Keratinocyte (primary cell): ENCODE measurements around the gene OLFML3. TPM values are rescaled to one million over a fixed set of nuclear protein-coding genes. Genes with fewer than 3 reads are reported as not detected.

Experiments
- DNase-seq: peaks from one replicate; pipeline ENCODE4 v3.0.0-alpha.2; 2011; ENCODE audit warnings: low read depth, missing footprints, low spot score
- FAIRE-seq: peaks from 2 replicates; lab custom pipeline; 2011; peaks lifted over from hg19 to GRCh38; lab: Jason Lieb, UNC
- H2AFZ ChIP-seq: 2 replicates; pipeline ENCODE4 v1.6.0; 2012; ENCODE audit warnings: low read length, control low read depth, inconsistent platforms; ENCODE audit not compliant: control insufficient read depth
- H3K27ac ChIP-seq: 2 replicates; pipeline ENCODE4 v1.5.1; 2011; ENCODE audit warnings: low read length; ENCODE audit not compliant: control insufficient read depth, insufficient read depth
- H3K27me3 ChIP-seq: 3 replicates; pipeline ENCODE4 v1.6.0; 2011; ENCODE audit warnings: low read length; ENCODE audit not compliant: control insufficient read depth, insufficient read depth; ENCODE audit errors: extremely low read depth
- H3K36me3 ChIP-seq, 2 experiments: 2 replicates in 1 of 2; 3 replicates in 1 of 2; pipeline ENCODE4 v1.5.1; 2011; ENCODE audit warnings: low read length in 2 of 2, mild to moderate bottlenecking in 1 of 2; ENCODE audit not compliant: control insufficient read depth in 2 of 2, insufficient read depth in 2 of 2; ENCODE audit errors: extremely low read depth in 1 of 2
- H3K4me1 ChIP-seq: 3 replicates; pipeline ENCODE4 v1.5.1; 2011; ENCODE audit warnings: low read length; ENCODE audit not compliant: control insufficient read depth, insufficient read depth; ENCODE audit errors: extremely low read depth
- H3K4me2 ChIP-seq: 3 replicates; pipeline ENCODE4 v1.6.0; 2011; ENCODE audit warnings: low read depth, low read length; ENCODE audit not compliant: control insufficient read depth, insufficient read depth; ENCODE audit errors: extremely low read depth
- H3K4me3 ChIP-seq, 3 experiments: fragments of 200-600 bp in 1 of 3; sonication (generic) in 1 of 3; 2 replicates in 2 of 3; 3 replicates in 1 of 3; pipeline ENCODE4 v1.5.1; 2011 to 2016; ENCODE audit warnings: low read length in 3 of 3, mild to moderate bottlenecking in 3 of 3, control low read depth in 2 of 3, inconsistent platforms in 1 of 3, low read depth in 1 of 3, mixed read lengths in 1 of 3, mixed run types in 1 of 3, moderate library complexity in 1 of 3; ENCODE audit not compliant: control insufficient read depth in 2 of 3, insufficient read depth in 2 of 3; ENCODE audit errors: extremely low read depth in 1 of 3
- H3K79me2 ChIP-seq: 2 replicates; pipeline ENCODE4 v1.6.0; 2012; ENCODE audit warnings: low read length; ENCODE audit not compliant: control insufficient read depth, insufficient read depth
- H3K9ac ChIP-seq: 3 replicates; pipeline ENCODE4 v1.6.0; 2011; ENCODE audit warnings: low read length; ENCODE audit not compliant: control insufficient read depth, insufficient read depth; ENCODE audit errors: extremely low read depth
- H3K9me1 ChIP-seq: 3 replicates; pipeline ENCODE4 v1.6.0; 2011; ENCODE audit warnings: low read length; ENCODE audit not compliant: control insufficient read depth, insufficient read depth; ENCODE audit errors: extremely low read depth
- H3K9me3 ChIP-seq: 2 replicates; pipeline ENCODE4 v1.5.1; 2012; ENCODE audit warnings: low read depth, low read length; ENCODE audit not compliant: control insufficient read depth
- H4K20me1 ChIP-seq: 3 replicates; pipeline ENCODE4 v1.6.0; 2011; ENCODE audit warnings: low read length; ENCODE audit not compliant: control insufficient read depth, insufficient read depth; ENCODE audit errors: extremely low read depth
- EZH2 ChIP-seq: IDR thresholded peaks from one replicate; pipeline ENCODE4 v1.6.1; 2012; ENCODE audit warnings: inconsistent platforms, mild to moderate bottlenecking, low read length, moderate library complexity
- dilution Hi-C: fragments of 300-500 bp; cut with MboI; formaldehyde crosslinking; loops from one replicate; pipeline ENCODE4 v1.7.0; 2020; ENCODE audit warnings: low sequenced_read_pairs; ENCODE audit not compliant: extremely low pct_ligation_motif_present
- polyA plus RNA-seq, 5 experiments: library from polyadenylated mRNA; depleted of rRNA in 3 of 5; stranded (reverse) in 3 of 5; stranded (forward) in 1 of 5; unstranded in 1 of 5; fragments of >200 nt; gene quantifications; 1 replicate in 1 of 5; 2 replicates in 3 of 5; 3 replicates in 1 of 5; pipeline versions ENCODE4 v1.2.1 to v1.2.3, GENCODE V29; 2011 to 2012; ENCODE audit warnings: missing spikeins in 2 of 5, low read depth in 1 of 5, low replicate concordance in 1 of 5
- TF ChIP-seq, protein P1 (sequence below), 3 experiments: IDR thresholded peaks in 1 of 3; conservative IDR thresholded peaks in 1 of 3; optimal IDR thresholded peaks in 1 of 3; 2 replicates in 2 of 3; 3 replicates in 1 of 3; pipeline versions ENCODE3 to v1.5.1; 2011; ENCODE audit warnings: low read length in 3 of 3, mild to moderate bottlenecking in 3 of 3, moderate library complexity in 2 of 3, control low read depth in 1 of 3, inconsistent platforms in 1 of 3; ENCODE audit not compliant: insufficient read depth in 2 of 3; ENCODE audit errors: extremely low read depth in 1 of 3

The OLFML3 gene
- polyA plus RNA-seq, 1 donor (not counting 4 experiments of a cell fraction or from before 2014, with no cell fraction given): 4.4 TPM

DNA sequence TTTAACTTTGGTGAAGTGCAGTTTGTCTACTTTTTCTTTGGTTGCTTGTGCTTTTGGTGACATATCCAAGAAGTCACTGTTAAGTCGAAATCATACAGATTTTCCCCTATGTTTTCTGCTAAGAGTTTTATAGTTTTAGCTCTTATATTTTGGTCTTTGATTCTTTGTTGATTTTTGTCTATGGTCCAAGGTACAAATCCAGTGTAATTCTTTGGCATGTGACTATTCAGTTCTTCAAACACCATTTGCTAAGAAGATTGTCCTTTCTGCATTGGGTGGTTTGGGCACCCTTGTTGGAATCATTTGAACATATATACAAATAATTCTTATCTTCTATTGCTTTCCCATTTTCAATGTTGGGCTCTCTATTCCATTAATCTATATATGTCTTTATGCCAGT, 33.9 kb upstream of the OLFML3 start:
- DNase-seq: no peak
- Histone ChIP-seq H3K36me3 (peaks cover 4 to 11% of the 10 kb centered on the region in 2 experiments), H3K27ac (no peak overlapping the region), H2AFZ (no peak overlapping the region), H3K4me3 (no peak overlapping the region), H3K9me1 (no peaks in the 10 kb centered on the region), H4K20me1 (no peaks in the 10 kb centered on the region), H3K27me3 (no peaks in the 10 kb centered on the region), H3K79me2 (peaks cover 51% of the 10 kb centered on the region), H3K9me3 (no peaks in the 10 kb centered on the region), H3K9ac (no peak overlapping the region), H3K4me2 (no peak overlapping the region), H3K4me1 (no peaks in the 10 kb centered on the region)
- FAIRE-seq: no peak
- dilution Hi-C loops: no loop called here
- TF ChIP-seq EZH2: no peak
- TF ChIP-seq, protein P1, sequence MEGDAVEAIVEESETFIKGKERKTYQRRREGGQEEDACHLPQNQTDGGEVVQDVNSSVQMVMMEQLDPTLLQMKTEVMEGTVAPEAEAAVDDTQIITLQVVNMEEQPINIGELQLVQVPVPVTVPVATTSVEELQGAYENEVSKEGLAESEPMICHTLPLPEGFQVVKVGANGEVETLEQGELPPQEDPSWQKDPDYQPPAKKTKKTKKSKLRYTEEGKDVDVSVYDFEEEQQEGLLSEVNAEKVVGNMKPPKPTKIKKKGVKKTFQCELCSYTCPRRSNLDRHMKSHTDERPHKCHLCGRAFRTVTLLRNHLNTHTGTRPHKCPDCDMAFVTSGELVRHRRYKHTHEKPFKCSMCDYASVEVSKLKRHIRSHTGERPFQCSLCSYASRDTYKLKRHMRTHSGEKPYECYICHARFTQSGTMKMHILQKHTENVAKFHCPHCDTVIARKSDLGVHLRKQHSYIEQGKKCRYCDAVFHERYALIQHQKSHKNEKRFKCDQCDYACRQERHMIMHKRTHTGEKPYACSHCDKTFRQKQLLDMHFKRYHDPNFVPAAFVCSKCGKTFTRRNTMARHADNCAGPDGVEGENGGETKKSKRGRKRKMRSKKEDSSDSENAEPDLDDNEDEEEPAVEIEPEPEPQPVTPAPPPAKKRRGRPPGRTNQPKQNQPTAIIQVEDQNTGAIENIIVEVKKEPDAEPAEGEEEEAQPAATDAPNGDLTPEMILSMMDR (optimal IDR thresholded peaks at IDR 0.05 in 1 of 3, IDR thresholded peaks at IDR 0.05 in 1 of 3, conservative IDR thresholded peaks at IDR 0.05 in 1 of 3; ENCODE audit: extremely low read depth in 1 of 3, insufficient read depth in 2 of 3, low read length in 3 of 3): no peak

DNA sequence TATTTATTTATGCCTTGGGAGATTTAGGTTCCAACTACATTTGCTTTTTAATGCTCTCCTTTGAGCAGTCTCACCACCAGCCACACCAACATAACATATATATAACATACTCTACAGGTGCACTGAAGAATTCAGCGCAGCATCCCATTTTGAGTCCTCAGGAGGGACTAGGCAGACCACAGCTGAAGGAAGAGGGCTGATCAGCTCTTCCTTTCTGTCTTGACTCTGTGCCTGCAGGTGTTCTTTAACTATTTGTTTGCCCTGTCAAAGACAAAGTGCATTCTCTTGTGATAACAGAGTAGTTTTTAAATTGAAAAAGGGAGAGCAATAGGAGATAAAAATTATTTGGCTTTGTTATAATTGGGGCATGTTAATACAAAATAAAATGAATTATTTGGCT, 33.2 kb upstream of the OLFML3 start:
- H3K27me3 ChIP-seq: no peaks in the 10 kb centered on the region
- H3K79me2 ChIP-seq: peaks cover 52% of the 10 kb centered on the region
- H3K4me3 ChIP-seq: no peak overlapping the region
- FAIRE-seq: no peak
- no peak overlapping the region for H3K4me2 ChIP-seq
- no peaks in the 10 kb centered on the region for H3K9me1 ChIP-seq
- no peaks in the 10 kb centered on the region for H3K9me3 ChIP-seq
- H2AFZ ChIP-seq: no peak overlapping the region
- TF ChIP-seq, protein P1 (optimal IDR thresholded peaks at IDR 0.05 in 1 of 3, IDR thresholded peaks at IDR 0.05 in 1 of 3, conservative IDR thresholded peaks at IDR 0.05 in 1 of 3; ENCODE audit: extremely low read depth in 1 of 3, insufficient read depth in 2 of 3, low read length in 3 of 3): no peak
- TF ChIP-seq EZH2: no peak
- no peaks in the 10 kb centered on the region for H3K4me1 ChIP-seq
- H3K9ac ChIP-seq: no peak overlapping the region
- no peak for DNase-seq
- H3K27ac ChIP-seq: no peak overlapping the region
- H3K36me3 ChIP-seq: peaks cover 0 to 3% of the 10 kb centered on the region in 2 experiments
- no peaks in the 10 kb centered on the region for H4K20me1 ChIP-seq
- dilution Hi-C loops: no loop called here
